ENCODE measurements around the gene EFHD1.

- TF ChIP-seq POLR2A (IDR thresholded peaks at IDR 0.05; ENCODE audit: low read depth, low read length) (no peak), POLR2AphosphoS5 (IDR thresholded peaks at IDR 0.05; ENCODE audit: low read depth, low read length) (no peak)
Measured at GRCh38 chr2:232698556-232699091, 65.2 kb downstream of the EFHD1 start.
